Femur (tissue), 1 donor: Measurements from ENCODE around the gene MRPL17.
A peak's percentile ranks its signal among the peaks of the same experiment; 100 is the strongest.

ENCODE experiments used
- DNase-seq: peaks from one replicate; pipeline ENCODE4 v3.0.0-alpha.2; 2017

Gene MRPL17

GRCh38 chr11:6681949-6682348, 1.2 kb downstream of the MRPL17 start:
- DNase-seq = peak; percentile 54

DNA sequence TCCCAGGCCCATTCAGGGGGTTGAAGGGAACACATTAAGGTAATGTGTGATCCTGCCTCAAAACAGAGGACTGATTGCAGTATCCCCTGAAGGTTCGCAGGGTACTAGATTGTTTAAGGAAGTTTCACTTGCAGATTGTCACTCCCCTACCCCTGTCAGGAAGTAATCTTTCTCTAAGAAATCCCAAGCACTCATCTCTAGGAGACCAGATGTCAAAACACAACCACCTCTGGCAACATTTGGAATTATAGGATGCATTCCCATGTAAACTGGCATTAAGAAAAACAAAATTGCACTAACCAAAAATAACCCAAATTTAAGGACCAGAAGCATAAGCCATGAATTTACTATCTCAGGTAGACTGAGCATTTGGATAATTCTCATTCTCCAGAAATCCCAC, 1.6 kb downstream of the MRPL17 start:
- no peak for DNase-seq

DNA sequence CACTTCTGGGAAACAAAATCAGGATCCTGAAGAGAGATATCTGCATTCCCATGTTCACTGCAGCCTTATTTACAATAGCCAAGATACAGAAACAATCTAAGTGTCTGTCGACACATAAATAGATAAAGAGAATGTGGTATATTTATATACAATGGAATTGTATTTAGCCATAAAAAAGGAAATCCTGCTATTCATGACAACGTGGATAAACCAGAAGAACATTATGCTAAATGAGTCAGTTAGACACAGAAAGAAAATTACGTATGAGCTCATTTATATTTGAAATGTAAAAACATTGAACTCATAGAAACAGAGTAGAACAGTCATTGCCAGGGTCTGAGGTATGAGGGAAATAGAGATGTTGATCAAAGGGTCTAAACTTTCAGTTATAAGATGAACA, 6.1 kb downstream of the MRPL17 start:
- no peak for DNase-seq

GRCh38 chr11:6674862-6675261, 8.3 kb downstream of the MRPL17 start:
- no peak for DNase-seq

GRCh38 chr11:6674219-6674597, 8.9 kb downstream of the MRPL17 start:
- no peak for DNase-seq

DNA sequence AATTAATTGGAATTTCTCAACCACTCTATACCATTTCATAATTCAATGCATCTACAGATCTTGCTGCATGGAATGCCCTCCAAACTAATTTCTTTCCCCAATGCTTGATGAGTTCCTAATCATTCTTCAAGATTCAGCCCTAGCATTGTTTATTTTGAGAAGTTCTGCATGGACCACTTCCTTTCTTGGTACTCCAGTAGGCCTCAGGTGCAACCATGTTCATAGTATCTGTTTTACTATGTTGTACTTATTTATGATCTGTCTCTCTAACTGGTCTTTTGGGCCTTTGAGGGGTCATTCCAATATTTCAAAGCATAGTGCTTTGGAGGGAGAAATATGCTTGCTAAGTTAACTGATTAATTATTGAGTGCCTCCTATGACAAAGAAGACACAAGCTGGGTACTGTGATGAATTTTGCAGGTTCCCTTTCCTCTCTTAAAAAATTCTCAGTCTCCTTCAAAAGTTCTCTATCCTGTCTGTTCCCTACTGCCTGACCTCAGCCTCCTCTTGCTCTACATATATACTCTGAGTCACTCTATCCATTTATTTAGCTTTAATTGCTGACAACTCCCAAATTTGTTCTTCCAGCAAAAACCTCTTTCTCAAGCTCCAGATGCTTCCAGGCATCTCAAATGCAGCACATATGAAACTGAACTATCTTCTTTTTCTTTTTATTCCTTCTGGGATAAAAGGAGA, 9.5 kb downstream of the MRPL17 start:
- no peak for DNase-seq

GRCh38 chr11:6671991-6672390, 11.1 kb downstream of the MRPL17 start:
- DNase-seq = no peak

- no peak for DNase-seq
Measured at GRCh38 chr11:6670202-6670830, 12.8 kb downstream of the MRPL17 start.

- DNase-seq = no peak
Measured at GRCh38 chr11:6667733-6668374, 15.3 kb downstream of the MRPL17 start.

GRCh38 chr11:6666302-6667183, 16.6 kb downstream of the MRPL17 start:
- DNase-seq = no peak

DNA sequence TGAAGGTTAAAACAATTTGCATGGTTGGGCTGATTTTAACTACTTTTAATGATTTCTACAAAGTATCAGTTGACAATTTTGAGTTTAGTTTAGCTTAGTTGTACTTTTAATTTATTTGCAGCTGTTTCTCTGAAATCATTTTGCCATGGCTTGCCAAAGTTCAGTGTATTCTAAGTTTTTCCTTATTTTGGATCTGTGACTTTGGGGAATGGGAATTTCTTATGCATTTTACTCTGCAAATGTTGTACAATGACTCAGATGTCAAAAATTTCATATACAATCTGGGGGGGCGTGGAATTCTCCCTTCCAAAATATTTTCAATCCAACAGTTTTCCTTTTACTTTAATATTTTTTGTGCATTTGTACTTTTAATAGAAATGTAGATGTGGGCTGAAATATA, 18.6 kb downstream of the MRPL17 start:
- no peak for DNase-seq

DNA sequence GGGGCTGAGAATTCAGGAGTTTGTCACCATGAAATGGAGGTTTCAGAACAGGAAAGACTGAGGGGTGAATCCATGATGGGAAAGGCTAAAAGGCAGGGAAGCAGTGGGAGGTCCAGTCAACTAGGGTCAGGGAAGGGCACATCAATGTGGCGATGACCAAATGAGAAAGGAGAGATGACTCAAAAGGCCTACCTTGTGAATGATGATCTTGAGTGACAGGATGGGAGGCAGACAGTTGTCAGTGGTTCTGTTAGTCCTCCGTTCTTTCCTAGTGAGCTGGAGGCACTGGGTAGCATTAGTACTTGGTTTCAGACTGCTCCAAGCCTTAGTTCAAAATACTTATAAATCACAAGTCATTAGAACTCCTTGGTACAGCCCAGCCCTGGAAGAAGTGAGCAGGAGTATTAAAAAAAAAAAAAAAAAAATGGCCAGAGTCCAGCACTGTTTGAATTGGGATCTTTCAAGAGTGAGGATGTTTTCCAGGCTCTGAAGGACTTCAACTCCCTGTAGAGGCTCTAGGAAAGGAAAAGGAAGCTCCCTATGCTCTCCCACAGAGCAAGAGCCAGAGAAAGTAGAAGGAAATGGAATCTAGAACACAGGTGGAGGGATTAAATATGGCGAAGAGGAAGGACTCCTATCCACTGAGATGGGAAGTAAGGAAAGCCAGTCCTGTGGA, 19.2 kb downstream of the MRPL17 start:
- DNase-seq = no peak

- DNase-seq = no peak
Measured at GRCh38 chr11:6660712-6661111, 22.4 kb downstream of the MRPL17 start.

- DNase-seq = no peak
Measured at GRCh38 chr11:6658647-6659046, 24.5 kb downstream of the MRPL17 start.

GRCh38 chr11:6657346-6657745, 25.8 kb downstream of the MRPL17 start:
- DNase-seq = no peak

DNA sequence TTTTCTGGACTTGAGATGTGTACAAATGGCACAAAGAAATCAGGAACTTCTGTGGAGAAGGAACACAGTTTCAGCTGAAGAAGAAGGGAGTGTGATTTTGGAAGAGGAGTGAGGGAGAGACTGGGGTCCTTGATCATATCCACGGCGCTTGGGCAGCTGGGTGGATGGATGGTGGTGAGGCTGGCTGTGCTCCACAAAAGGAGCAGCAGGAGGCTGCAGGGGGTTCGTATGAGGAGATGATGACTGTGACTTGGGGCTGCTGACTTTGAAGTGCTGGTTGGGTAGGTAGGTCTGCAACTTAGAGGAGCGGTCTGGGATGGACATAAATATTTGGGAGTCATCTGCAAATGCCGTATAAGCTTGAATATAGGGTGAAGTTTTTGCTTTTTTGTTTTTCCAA, 26.2 kb downstream of the MRPL17 start:
- no peak for DNase-seq

GRCh38 chr11:6656584-6656915, 26.6 kb downstream of the MRPL17 start:
- no peak for DNase-seq

GRCh38 chr11:6655790-6656583, 27.2 kb downstream of the MRPL17 start, which contains the start of gene DCHS1:
Gene DCHS1 (minus strand): TSS chr11:6655809. CDS start chr11:6641613, 14,196 bp downstream.
- DNase-seq = peak; percentile 80

DNA sequence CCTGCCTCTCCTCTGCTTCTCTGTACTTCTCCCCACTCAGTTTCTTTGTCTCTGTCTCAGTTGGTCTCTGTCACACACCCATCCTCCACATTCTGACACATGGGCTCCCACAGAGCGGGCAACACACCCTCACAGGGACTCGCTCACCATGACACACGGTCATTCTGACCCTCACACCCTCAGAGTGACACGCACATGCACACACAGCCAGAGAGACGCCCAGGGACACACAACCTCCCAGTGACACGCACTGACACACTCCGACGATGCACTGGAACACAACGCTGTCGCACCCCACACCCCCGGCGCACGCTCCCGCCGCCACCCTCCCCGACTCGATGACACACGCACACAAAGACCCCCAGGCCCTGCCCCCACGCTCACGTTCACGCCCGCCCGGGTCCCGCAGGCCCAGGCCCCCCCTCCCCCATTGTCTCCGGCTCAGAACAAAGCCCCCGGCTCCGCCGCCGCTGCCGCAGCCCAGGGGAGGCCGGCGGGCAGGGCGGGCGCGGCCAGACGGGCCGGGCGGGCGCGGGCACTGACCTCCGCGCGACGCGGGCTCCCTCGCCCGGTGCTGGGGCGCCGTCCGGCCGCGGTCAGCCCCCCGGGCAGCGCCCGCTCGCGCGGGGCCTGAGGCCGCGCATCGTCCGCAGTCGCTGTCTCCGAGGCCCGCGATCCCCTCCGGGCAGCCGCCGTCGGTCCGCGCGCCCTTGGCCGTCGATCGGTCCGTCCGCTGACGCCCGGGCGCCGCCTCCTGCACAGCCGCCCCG, 27.9 kb downstream of the MRPL17 start:
- peak; percentile 66 for DNase-seq

DNA sequence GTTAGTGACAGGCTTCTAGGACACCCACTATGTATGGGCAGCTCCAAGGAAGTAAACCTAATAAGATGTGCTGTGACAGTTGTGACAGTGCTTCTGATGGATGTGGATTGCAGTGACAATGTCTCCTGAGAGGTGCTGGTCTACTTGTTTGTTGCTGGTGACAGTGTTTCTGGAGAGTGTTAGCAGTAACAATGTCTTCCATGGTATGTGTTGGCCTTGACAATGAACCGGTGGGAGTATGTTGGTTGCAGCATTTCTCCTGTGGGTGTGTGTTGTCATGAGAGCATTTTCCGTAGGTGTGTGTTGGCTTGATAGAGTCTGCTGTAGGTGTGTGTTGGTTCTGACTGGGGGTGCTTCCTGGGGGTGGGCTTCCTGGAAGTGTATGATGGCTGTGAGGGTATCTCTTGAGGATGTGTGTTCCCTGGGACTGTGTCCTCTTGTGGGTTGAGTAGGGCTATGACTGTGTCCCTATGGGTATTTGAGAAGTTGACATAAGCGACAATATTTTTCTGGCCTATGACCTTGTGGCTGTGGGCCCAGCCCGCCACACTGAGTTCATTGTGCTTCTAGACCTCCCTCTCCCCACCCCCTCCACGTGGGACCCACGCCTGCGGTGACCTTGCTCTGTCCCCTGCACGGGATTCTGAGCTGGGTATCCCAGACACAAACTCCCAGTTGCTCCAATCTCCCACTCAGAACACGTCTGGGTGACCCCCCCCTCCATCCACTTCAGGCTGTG, 28.7 kb downstream of the MRPL17 start:
- DNase-seq = peak; percentile 48
